B cell (primary cell): ENCODE data around the gene IKZF1.

Experiments
- EZH2 ChIP-seq: IDR thresholded peaks from 2 replicates; pipeline ENCODE4 v1.6.1; 2012; ENCODE audit warnings: borderline replicate concordance, low read depth, mild to moderate bottlenecking, moderate library complexity, low read length; ENCODE audit not compliant: insufficient read depth, poor library complexity, severe bottlenecking
- TF ChIP-seq, protein P1 (sequence below): fragments of 200-600 bp; IDR thresholded peaks from one replicate; pipeline ENCODE4 v1.8.0; 2022; ENCODE audit warnings: antibody characterized with exemption, mild to moderate bottlenecking

DNA sequence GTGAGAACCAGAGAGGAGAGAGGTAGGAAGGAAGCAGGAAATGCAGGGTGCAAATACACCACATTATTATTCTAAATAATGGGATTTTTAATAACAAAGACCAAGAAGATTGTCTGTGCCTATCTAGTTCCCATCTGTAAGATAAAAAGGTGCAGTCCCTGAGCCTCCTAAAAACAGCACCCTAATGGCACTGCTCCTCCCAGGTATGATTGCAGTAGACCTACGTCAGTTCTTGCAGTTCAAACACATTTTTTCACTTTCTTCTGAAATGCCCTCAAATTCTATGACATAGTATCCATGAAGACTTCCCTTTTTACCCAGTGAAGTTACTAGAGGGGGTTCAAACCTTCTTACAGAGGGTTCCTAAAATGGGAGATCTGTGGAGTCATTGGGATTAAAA lies 75.0 kb downstream of the IKZF1 start:
- TF ChIP-seq, protein P1, sequence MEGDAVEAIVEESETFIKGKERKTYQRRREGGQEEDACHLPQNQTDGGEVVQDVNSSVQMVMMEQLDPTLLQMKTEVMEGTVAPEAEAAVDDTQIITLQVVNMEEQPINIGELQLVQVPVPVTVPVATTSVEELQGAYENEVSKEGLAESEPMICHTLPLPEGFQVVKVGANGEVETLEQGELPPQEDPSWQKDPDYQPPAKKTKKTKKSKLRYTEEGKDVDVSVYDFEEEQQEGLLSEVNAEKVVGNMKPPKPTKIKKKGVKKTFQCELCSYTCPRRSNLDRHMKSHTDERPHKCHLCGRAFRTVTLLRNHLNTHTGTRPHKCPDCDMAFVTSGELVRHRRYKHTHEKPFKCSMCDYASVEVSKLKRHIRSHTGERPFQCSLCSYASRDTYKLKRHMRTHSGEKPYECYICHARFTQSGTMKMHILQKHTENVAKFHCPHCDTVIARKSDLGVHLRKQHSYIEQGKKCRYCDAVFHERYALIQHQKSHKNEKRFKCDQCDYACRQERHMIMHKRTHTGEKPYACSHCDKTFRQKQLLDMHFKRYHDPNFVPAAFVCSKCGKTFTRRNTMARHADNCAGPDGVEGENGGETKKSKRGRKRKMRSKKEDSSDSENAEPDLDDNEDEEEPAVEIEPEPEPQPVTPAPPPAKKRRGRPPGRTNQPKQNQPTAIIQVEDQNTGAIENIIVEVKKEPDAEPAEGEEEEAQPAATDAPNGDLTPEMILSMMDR = no peak
- no peak for TF ChIP-seq EZH2
